BE2C (cell line): ENCODE data around the gene PLCB4.

ENCODE experiments used
- DNase-seq: peaks from one replicate; pipeline ENCODE4 v3.0.0-alpha.2; 2020
- H3K27me3 ChIP-seq: fragments of 250-450 bp; sonication (Bioruptor Pico); 2 replicates; pipeline ENCODE4 v1.5.1; 2020; ENCODE audit warnings: mild to moderate bottlenecking
- H3K36me3 ChIP-seq: fragments of 250-450 bp; sonication (Bioruptor Pico); 2 replicates; pipeline ENCODE4 v1.5.1; 2020; ENCODE audit warnings: mild to moderate bottlenecking
- H3K4me1 ChIP-seq: fragments of 250-450 bp; sonication (Bioruptor Pico); 2 replicates; pipeline ENCODE4 v1.5.1; 2020
- H3K4me3 ChIP-seq: 2 replicates; pipeline ENCODE4 v1.5.1; 2011; ENCODE audit warnings: low read depth, low read length
- H3K9me3 ChIP-seq: fragments of 250-450 bp; sonication (Bioruptor Pico); 2 replicates; pipeline ENCODE4 v1.5.1; 2020
- TF ChIP-seq, protein P1 (sequence below): IDR thresholded peaks from 2 replicates; pipeline ENCODE4 v1.5.1; 2012; ENCODE audit warnings: mild to moderate bottlenecking, low read depth, low read length

PLCB4 gene

GRCh38 chr20:9334866-9335265 is 266.0 kb downstream of the PLCB4 start:
- DNase-seq, result no peak
- Histone ChIP-seq H3K27me3 (no peaks in the 10 kb centered on the region), H3K36me3 (no peaks in the 10 kb centered on the region), H3K4me1 (peaks cover 25% of the 10 kb centered on the region), H3K4me3 (no peak overlapping the region), H3K9me3 (no peaks in the 10 kb centered on the region)
- TF ChIP-seq, protein P1, sequence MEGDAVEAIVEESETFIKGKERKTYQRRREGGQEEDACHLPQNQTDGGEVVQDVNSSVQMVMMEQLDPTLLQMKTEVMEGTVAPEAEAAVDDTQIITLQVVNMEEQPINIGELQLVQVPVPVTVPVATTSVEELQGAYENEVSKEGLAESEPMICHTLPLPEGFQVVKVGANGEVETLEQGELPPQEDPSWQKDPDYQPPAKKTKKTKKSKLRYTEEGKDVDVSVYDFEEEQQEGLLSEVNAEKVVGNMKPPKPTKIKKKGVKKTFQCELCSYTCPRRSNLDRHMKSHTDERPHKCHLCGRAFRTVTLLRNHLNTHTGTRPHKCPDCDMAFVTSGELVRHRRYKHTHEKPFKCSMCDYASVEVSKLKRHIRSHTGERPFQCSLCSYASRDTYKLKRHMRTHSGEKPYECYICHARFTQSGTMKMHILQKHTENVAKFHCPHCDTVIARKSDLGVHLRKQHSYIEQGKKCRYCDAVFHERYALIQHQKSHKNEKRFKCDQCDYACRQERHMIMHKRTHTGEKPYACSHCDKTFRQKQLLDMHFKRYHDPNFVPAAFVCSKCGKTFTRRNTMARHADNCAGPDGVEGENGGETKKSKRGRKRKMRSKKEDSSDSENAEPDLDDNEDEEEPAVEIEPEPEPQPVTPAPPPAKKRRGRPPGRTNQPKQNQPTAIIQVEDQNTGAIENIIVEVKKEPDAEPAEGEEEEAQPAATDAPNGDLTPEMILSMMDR, result no peak

DNA sequence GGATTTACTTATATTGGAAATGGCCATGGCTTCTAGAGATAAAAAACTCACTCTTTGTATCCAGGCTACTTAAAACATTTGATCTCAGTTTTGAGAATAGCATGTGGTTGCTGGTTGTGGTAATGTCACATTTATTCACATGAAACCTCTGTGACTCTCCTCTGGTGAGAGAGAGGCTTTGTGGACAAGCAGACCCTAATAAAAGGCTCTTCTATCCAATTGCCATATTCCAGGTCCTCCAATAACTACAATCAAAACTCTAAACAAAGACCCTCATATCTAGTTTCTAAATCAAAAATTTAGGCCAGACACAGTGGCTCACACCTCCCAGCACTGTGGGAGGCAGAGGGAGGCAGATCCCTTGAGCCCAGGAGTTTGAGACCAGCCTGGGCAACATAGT is 269.2 kb downstream of the PLCB4 start:
- Histone ChIP-seq H3K4me1 (peaks cover 6% of the 10 kb centered on the region), H3K4me3 (no peak overlapping the region), H3K9me3 (no peaks in the 10 kb centered on the region), H3K36me3 (peaks cover 6% of the 10 kb centered on the region), H3K27me3 (no peaks in the 10 kb centered on the region)
- DNase-seq, result no peak
- TF ChIP-seq, protein P1, result no peak

- TF ChIP-seq, protein P1, result no peak
- H3K36me3 ChIP-seq, result peaks cover 6% of the 10 kb centered on the region
- no peak overlapping the region for H3K4me3 ChIP-seq
- DNase-seq, result no peak
- no peaks in the 10 kb centered on the region for H3K9me3 ChIP-seq
- 0 out of 2 replicates have a peak, but pooled peaks cover 12% of the 10 kb centered on the region for H3K4me1 ChIP-seq
- H3K27me3 ChIP-seq, result no peaks in the 10 kb centered on the region
These were observed 270.8 kb downstream of the PLCB4 start for GRCh38 chr20:9339708-9340107.

- Histone ChIP-seq H3K9me3 (no peaks in the 10 kb centered on the region), H3K4me3 (no peak overlapping the region)
- TF ChIP-seq, protein P1, result no peak
These were observed 273.8 kb downstream of the PLCB4 start for GRCh38 chr20:9342651-9343050.

GRCh38 chr20:9344083-9344920 is 275.4 kb downstream of the PLCB4 start:
- TF ChIP-seq, protein P1, result no peak
- DNase-seq, result no peak
- Histone ChIP-seq H3K4me1 (peaks cover 12% of the 10 kb centered on the region), H3K36me3 (peaks cover 6% of the 10 kb centered on the region), H3K4me3 (no peak overlapping the region), H3K9me3 (no peaks in the 10 kb centered on the region), H3K27me3 (no peaks in the 10 kb centered on the region)

More at GRCh38 chr20:9342651-9343050, 273.8 kb downstream of the PLCB4 start:
- H3K4me1 ChIP-seq, result peaks cover 12% of the 10 kb centered on the region; the same call in 1 of the 2 replicates
- H3K36me3 ChIP-seq, result peaks cover 6% of the 10 kb centered on the region
- DNase-seq, result no peak
- H3K27me3 ChIP-seq, result no peaks in the 10 kb centered on the region

GRCh38 chr20:9348316-9348715 is 279.4 kb downstream of the PLCB4 start:
- TF ChIP-seq, protein P1, result no peak
- peaks cover 15% of the 10 kb centered on the region for H3K4me1 ChIP-seq
- no peak for DNase-seq
- H3K9me3 ChIP-seq, result no peaks in the 10 kb centered on the region
- H3K4me3 ChIP-seq, result no peak overlapping the region
- H3K27me3 ChIP-seq, result no peaks in the 10 kb centered on the region
- no peaks in the 10 kb centered on the region; the same call in 1 of the 2 replicates for H3K36me3 ChIP-seq
